Endothelial cell of umbilical vein (primary cell): ENCODE data around the gene TOP1. TPM values are rescaled to one million over a fixed set of nuclear protein-coding genes. Genes with fewer than 3 reads are reported as not detected.

Source experiments
- BruUV-seq: library from RNA; stranded (reverse); fragments of 400-500 nt; replicated peaks from 2 replicates; lab custom pipeline; 2021; lab: Mats Ljungman, UMichigan
- CTCF ChIA-PET: fragments of 300-600, 350-600 bp; sonication (Branson Sonifier 250); formaldehyde crosslinking; loops from one replicate; lab custom pipeline; 2021; ENCODE audit warnings: antibody characterized with exemption, inconsistent platforms; lab: Charles Lee
- POLR2A ChIA-PET: fragments of 300-600, 350-600 bp; sonication (Branson Sonifier 250); formaldehyde crosslinking; loops from one replicate; lab custom pipeline; 2021; ENCODE audit warnings: antibody characterized with exemption, inconsistent platforms; lab: Charles Lee
- DNase-seq: peaks from one replicate; pipeline ENCODE4 v3.0.0-alpha.2; 2011; ENCODE audit warnings: low read depth, low spot score
- FAIRE-seq: peaks from 2 replicates; lab custom pipeline; 2011; peaks lifted over from hg19 to GRCh38; lab: Jason Lieb, UNC
- H2AFZ ChIP-seq: 2 replicates; pipeline ENCODE4 v1.6.0; 2012; ENCODE audit warnings: low read depth, low read length, control low read depth, inconsistent platforms
- H3K27ac ChIP-seq: 2 replicates; pipeline ENCODE4 v1.5.1; 2011; ENCODE audit warnings: low read depth, mild to moderate bottlenecking, control low read depth, low read length, moderate library complexity; ENCODE audit not compliant: insufficient read depth
- H3K27me3 ChIP-seq, 2 experiments: 2 replicates each; pipeline versions ENCODE4 v1.6.0 to v1.6.1; 2011; ENCODE audit warnings: low read length in 2 of 2, mixed read lengths in 1 of 2; ENCODE audit not compliant: control insufficient read depth in 2 of 2, insufficient read depth in 2 of 2
- H3K36me3 ChIP-seq, 2 experiments: 2 replicates in 1 of 2; 3 replicates in 1 of 2; pipeline ENCODE4 v1.5.1; 2011; ENCODE audit warnings: low read length in 2 of 2, mild to moderate bottlenecking in 1 of 2, moderate library complexity in 1 of 2; ENCODE audit not compliant: control insufficient read depth in 2 of 2, insufficient read depth in 2 of 2; ENCODE audit errors: extremely low read depth in 1 of 2
- H3K4me1 ChIP-seq: 3 replicates; pipeline ENCODE4 v1.5.1; 2011; ENCODE audit warnings: mild to moderate bottlenecking, low read length; ENCODE audit not compliant: control insufficient read depth, insufficient read depth; ENCODE audit errors: extremely low read depth
- H3K4me2 ChIP-seq: 2 replicates; pipeline ENCODE4 v1.6.1; 2011; ENCODE audit warnings: low read length, control low read depth, mixed read lengths; ENCODE audit not compliant: insufficient read depth
- H3K4me3 ChIP-seq, 3 experiments: fragments of 200-600 bp in 1 of 3; sonication (generic), shearing (Covaris generic) in 1 of 3; replicated peaks in 1 of 3; 2 replicates each; pipeline ENCODE4 v1.5.1; 2011 to 2016; ENCODE audit warnings: control low read depth in 3 of 3, low read length in 3 of 3, mild to moderate bottlenecking in 2 of 3, inconsistent platforms in 1 of 3, low read depth in 1 of 3, moderate library complexity in 1 of 3; ENCODE audit not compliant: insufficient read depth in 1 of 3
- H3K79me2 ChIP-seq: 2 replicates; pipeline ENCODE4 v1.6.0; 2012; ENCODE audit warnings: low read length, inconsistent platforms; ENCODE audit not compliant: control insufficient read depth, insufficient read depth
- H3K9ac ChIP-seq: replicated peaks from 2 replicates; pipeline ENCODE3; 2011; ENCODE audit warnings: low read length, control low read depth; ENCODE audit not compliant: insufficient read depth; ENCODE audit errors: extremely low read depth
- H3K9me1 ChIP-seq: replicated peaks from 3 replicates; pipeline ENCODE4 v1.6.0; 2011; ENCODE audit warnings: mild to moderate bottlenecking, low read length; ENCODE audit not compliant: control insufficient read depth, insufficient read depth; ENCODE audit errors: extremely low read depth
- H3K9me3 ChIP-seq: replicated peaks from 2 replicates; pipeline ENCODE4 v1.5.1; 2012; ENCODE audit warnings: low read length, inconsistent platforms; ENCODE audit not compliant: control insufficient read depth, insufficient read depth
- H4K20me1 ChIP-seq: replicated peaks from 2 replicates; pipeline ENCODE3; 2011; ENCODE audit warnings: mild to moderate bottlenecking, low read length; ENCODE audit not compliant: control insufficient read depth, insufficient read depth; ENCODE audit errors: extremely low read depth
- CTCF ChIP-seq, 2 donors: IDR thresholded peaks; 1 replicate in 1 of 2; 2 replicates in 1 of 2; pipeline ENCODE4 v1.5.1; 2011; ENCODE audit warnings: low read length in 2 of 2, mild to moderate bottlenecking in 2 of 2, moderate library complexity in 2 of 2, control low read depth in 1 of 2, inconsistent platforms in 1 of 2, low read depth in 1 of 2; ENCODE audit not compliant: insufficient read depth in 1 of 2; ENCODE audit errors: extremely low read depth in 1 of 2
- EZH2 ChIP-seq: IDR thresholded peaks from 2 replicates; pipeline ENCODE4 v1.6.1; 2012; ENCODE audit warnings: borderline replicate concordance, low read depth, mild to moderate bottlenecking, moderate library complexity, low read length, inconsistent platforms; ENCODE audit not compliant: severe bottlenecking
- FOS ChIP-seq: IDR thresholded peaks from 2 replicates; pipeline ENCODE4 v1.6.1; 2011; ENCODE audit warnings: mild to moderate bottlenecking, low read length, moderate library complexity, borderline replicate concordance; ENCODE audit not compliant: insufficient read depth
- GATA2 ChIP-seq: IDR thresholded peaks from 2 replicates; pipeline ENCODE4 v1.7.0; 2011; ENCODE audit warnings: low read depth, mild to moderate bottlenecking, moderate library complexity, mixed read lengths, low read length; ENCODE audit not compliant: insufficient read length, insufficient read depth
- MAX ChIP-seq: IDR thresholded peaks from 2 replicates; pipeline ENCODE4 v1.6.1; 2011; ENCODE audit not compliant: insufficient read depth, insufficient read length
- MYC ChIP-seq: IDR thresholded peaks from one replicate; pipeline ENCODE4 v1.6.1; 2011; ENCODE audit warnings: mild to moderate bottlenecking, low read depth, low read length
- POLR2AphosphoS5 ChIP-seq: IDR thresholded peaks from 2 replicates; pipeline ENCODE4 v1.6.1; 2012; ENCODE audit warnings: low read depth, mild to moderate bottlenecking, control low read depth, low read length, moderate library complexity; ENCODE audit not compliant: insufficient read depth
- dilution Hi-C: fragments of 300-500 bp; cut with MboI; formaldehyde crosslinking; loops from one replicate; pipeline ENCODE4 v1.15.0; 2019; ENCODE audit warnings: low sequenced_read_pairs; ENCODE audit not compliant: extremely low pct_ligation_motif_present
- intact Hi-C: fragments of 100-400 bp; cut with micrococcal nuclease; formaldehyde crosslinking; loops from one replicate; pipeline ENCODE4 v1.10.0; 2022
- polyA plus RNA-seq, 4 experiments: library from polyadenylated mRNA; depleted of rRNA in 3 of 4; stranded (reverse) in 3 of 4; unstranded in 1 of 4; fragments of >200 nt; gene quantifications; 2 replicates each; pipeline versions ENCODE4 v1.2.1 to v1.2.3, GENCODE V29; 2011 to 2012; ENCODE audit warnings: missing spikeins in 1 of 4
- total RNA-seq: library from RNA; stranded (reverse); gene quantifications from 2 replicates; pipeline ENCODE4 v1.2.3, GENCODE V29; 2021

TOP1 gene
- total and polyA plus RNA-seq, 2 donors (not counting 3 experiments of a cell fraction or from before 2014, with no cell fraction given): 7.0 to 77.4 TPM

GRCh38 chr20:41154436-41155176 lies 126.0 kb downstream of the TOP1 start:
- Histone ChIP-seq H3K9ac (no peak overlapping the region), H3K27ac (no peak overlapping the region), H3K9me1 (no peaks in the 10 kb centered on the region), H3K36me3 (peaks cover under 1 to 3% of the 10 kb centered on the region in 2 experiments), H3K9me3 (no peaks in the 10 kb centered on the region), H3K4me1 (peaks cover 39% of the 10 kb centered on the region), H3K4me2 (no peak overlapping the region), H3K27me3 (no peaks in the 10 kb centered on the region), H2AFZ (no peak overlapping the region), H3K4me3 (no peak overlapping the region), H4K20me1 (peaks cover 3% of the 10 kb centered on the region), H3K79me2 (peaks cover 99% of the 10 kb centered on the region)
- intact Hi-C loops (no loop called here), dilution Hi-C loops (no loop called here)
- DNase-seq (no peak), FAIRE-seq (no peak)
- POLR2A ChIA-PET: no interaction called here
- BruUV-seq: no TSS peak
- CTCF ChIA-PET: interaction anchor here (1.0 to 2.3 kb wide), 6 partner anchors 8 to 21 kb away, joined by 3 to 10 read pairs (median 7); no protein-coding TSS in a partner anchor
- TF ChIP-seq MAX (no peak), CTCF (IDR thresholded peaks at IDR 0.05; ENCODE audit: extremely low read depth in 1 of 2, insufficient read depth in 1 of 2, low read depth in 1 of 2, low read length in 2 of 2) (peak in 1 of 2 donors; percentile 0), MYC (no peak), GATA2 (no peak), POLR2AphosphoS5 (no peak), EZH2 (no peak), FOS (no peak)
